Endometrial microvascular endothelial cells (primary cell): ENCODE measurements around the gene CALR3. TPM values are rescaled to one million over a fixed set of nuclear protein-coding genes. Genes with fewer than 3 reads are reported as not detected.
"Not testable (repeated sequence)": the region's sequence is repeated elsewhere in the genome, so short reads cannot be mapped to it uniquely, and the experiment has no call there.

ENCODE experiments used
- in situ Hi-C: cut with HindIII; loops from 2 replicates; pipeline ENCODE4 v1.10.0; 2017; ENCODE audit warnings: low sequenced_read_pairs, low pct_unique_long_range_greater_than_20kb; ENCODE audit errors: inconsistent ontology term
- total RNA-seq: library from RNA; depleted of rRNA; stranded (reverse); fragments of >200 nt; gene quantifications from one replicate; pipeline ENCODE4 v1.2.3, GENCODE V29; 2015; ENCODE audit errors: inconsistent ontology term

CALR3 gene, protein sequence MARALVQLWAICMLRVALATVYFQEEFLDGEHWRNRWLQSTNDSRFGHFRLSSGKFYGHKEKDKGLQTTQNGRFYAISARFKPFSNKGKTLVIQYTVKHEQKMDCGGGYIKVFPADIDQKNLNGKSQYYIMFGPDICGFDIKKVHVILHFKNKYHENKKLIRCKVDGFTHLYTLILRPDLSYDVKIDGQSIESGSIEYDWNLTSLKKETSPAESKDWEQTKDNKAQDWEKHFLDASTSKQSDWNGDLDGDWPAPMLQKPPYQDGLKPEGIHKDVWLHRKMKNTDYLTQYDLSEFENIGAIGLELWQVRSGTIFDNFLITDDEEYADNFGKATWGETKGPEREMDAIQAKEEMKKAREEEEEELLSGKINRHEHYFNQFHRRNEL
- total RNA-seq = not detected

DNA sequence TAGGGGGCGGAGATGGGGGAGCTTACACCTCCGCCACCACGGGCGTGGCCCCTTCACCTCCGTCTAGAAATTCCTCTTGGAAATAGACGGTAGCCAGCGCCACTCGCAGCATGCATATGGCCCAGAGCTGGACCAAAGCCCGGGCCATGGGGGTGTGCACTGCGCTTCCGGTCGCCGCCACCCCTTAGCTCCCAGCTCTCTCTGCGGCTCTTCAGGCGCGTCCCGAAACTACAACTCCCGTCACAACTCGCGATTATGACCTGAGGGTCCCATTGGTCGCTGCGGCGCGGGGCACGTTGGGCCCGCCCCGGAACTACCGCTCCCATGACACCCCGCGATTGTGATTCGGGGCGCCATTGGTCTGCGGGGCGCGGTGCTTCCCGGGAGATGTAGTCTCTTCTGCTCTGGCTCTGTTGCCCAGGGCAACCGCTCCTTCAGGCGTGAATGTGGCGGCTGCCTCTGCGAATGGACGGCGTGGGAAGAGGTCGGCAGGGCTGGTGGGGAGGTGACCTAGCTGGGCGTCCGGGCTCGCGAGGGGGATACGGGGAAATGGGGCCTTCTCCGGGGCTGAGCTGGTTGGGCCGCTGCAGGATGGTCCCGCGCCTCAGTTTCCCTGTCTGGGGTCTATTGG, at the start of gene CALR3, which contains the start of gene C19orf44:
Gene CALR3, minus strand, starts transcription at position 186 of the 631 bp plus-strand sequence. Its CDS starts 38 bp downstream, at position 148.
Gene C19orf44, plus strand, starts transcription at position 413 of the 631 bp plus-strand sequence. CDS start 4,399 bp downstream, outside the sequence.
- in situ Hi-C loops = no loop called here

DNA sequence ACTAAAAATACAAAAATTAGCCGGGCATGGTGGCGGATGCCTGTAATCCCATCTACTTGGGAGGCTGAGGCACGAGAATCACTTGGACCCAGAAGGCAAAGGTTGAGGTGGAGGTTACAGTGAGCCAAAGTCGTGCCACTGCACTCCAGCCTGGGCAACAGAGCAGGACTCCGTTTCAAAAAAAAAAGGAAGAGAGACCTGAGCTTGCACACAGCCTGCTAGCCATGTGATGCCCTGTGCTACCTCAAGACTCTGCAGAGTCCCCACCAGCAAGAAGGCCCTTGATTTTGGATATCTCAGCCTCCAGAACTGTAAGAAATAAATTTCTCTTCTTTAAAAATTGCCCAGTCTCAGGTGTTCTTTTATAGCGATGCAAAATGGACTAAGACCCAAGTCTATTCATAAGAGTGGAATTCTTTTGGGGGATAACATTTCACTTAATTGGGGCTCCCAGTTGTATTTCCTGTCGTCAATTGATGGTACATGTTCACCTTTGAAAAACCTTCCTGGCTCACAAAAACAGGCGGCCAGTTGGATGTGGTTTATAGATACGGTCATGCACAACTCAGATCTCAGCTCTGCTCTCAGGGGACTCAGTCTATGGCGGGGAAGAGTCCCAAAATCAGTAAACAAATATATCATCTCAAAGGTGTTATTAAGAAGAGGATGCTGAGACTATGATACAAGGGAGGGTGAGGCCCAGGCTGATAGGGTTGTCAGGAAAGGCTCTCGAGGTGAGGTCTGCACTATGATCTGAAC, 48.7 kb upstream of the CALR3 start:
- in situ Hi-C loops = no loop called here

DNA sequence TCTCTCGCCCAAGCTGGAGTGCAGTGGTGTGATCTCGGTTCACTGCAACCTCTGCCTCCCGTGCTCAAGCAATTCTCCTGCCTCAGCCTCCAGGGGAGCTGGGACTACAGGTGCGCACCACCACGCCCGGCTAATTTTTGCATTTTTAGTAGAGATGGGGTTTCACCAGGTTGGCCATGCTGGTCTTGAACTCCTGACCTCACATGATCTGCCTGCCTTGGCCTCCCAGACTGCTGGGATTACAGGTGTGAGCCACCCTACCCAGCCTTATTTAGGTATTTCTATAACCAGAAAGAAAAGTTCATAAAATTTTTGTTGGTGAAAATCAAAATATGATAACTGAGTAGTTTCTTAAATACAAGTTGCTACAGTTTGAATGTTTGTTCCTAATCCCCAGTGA, 47.8 kb upstream of the CALR3 start:
- in situ Hi-C loops = not testable (repeated sequence)

DNA sequence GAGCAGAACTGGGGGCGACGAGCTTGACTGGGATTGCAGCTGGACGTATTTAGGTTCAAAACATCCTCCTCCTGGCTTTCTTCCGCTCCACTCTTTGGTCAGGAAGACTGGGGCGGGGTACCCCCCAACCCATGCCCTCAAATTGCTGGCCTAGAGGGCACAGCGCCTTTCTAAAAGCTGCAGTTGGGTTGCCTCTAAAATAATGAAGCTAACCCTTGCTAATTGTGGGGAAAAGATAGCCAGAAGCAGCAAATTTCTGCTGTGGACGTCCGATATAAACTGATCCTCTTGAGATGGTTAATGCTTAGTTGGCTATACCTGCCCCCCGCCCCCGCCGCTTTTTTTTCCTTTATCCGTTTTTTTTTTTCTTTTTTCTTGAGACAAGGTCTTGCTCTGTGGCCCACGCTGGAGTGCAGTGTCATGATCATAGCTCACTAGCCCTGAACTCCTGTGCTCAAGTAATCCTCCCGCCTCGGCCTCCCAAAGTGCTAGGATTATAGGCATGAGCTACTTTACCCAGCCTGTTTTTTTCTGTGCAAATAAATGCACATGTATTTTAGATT, 47.0 kb upstream of the CALR3 start:
- in situ Hi-C loops = no loop called here

DNA sequence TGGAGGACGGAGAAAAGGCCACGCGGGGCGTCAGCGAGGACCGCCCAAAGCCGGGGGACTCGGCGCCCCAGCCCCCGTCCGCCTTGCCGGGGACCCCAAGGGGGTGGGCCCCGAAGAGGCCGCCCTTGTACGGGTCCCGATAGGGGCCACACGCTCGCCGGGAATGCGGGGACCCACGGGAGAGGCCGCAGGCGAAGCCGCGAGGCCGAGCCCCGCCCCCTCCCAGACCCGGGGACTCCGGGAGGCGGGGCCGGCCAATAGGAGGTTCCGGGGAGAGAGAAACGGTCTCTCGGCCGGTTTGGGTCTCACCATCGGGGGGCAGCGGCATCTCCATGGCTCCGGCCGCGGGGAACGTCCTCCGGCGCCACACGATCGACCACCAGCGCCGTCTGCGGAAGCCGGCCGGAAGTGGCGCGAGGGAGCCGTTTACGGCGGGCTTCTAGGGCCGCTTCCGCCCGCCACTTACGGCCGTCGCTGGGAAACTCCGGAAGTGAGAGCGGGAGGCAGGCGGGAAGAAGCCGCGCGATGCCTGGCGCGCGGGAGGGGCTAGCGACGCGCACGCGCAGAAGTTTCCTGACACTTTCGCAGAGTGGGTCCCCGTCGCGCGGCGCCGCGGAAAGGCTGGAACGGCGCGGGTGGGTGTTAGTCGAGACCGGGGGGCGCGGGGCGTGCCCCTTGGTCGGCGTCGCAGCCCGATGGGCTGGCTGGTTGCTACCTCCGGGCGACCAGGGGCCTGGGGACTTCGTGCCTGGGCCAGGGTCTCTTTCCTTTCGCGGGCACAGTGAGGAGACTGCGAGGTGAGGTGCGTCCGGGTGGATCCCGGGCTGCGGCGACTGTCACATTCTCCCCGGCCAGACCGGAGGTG, 46.3 kb upstream of the CALR3 start, which contains the start of gene CHERP:
Gene CHERP, minus strand, starts transcription at position 393 of the 865 bp plus-strand sequence. Its CDS starts 59 bp downstream, at position 334.
- in situ Hi-C loops = no loop called here

DNA sequence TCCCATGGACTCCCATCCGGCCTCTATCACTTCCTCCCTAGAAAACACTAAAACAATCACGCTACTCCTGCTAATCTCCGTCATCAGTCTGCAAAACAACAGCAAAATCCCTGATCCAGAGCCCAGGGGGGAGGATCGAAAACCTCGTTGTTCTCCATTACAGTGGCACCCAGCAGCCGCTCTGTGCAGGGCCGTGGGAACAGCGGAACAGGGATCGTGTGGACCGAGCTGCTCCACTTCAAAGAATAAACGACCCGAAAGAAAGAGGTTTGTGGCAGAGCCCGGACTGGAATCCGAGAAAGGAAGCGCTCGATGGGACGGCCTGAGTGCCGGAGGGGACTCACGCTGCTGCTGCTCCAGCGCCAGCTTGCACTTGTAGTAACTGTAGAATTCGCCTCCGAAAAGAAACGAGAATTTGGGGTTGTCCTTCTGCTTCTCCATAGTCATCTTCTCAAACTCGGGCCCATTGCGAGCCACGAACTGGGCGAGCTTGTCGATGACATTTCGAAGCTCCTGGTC, 45.6 kb upstream of the CALR3 start:
- in situ Hi-C loops = no loop called here

DNA sequence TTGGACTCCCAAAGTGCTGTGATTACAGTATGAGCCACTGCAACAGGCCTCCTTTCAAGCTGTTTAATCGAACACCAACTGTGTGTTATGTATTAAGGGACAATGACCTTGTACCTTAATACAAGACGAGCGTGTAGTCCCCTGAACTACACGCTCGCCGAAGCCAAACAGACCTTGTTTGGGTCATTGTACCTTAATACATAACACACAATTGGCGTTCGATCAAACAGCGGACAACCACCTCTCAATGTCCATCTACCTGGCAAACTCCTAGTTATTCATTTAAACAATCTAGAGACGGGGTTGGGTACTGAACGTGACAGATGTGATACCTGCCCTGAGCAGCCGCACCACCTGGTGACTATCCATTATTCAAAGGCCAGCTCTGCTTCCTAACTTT, 45.0 kb upstream of the CALR3 start:
- in situ Hi-C loops = no loop called here

DNA sequence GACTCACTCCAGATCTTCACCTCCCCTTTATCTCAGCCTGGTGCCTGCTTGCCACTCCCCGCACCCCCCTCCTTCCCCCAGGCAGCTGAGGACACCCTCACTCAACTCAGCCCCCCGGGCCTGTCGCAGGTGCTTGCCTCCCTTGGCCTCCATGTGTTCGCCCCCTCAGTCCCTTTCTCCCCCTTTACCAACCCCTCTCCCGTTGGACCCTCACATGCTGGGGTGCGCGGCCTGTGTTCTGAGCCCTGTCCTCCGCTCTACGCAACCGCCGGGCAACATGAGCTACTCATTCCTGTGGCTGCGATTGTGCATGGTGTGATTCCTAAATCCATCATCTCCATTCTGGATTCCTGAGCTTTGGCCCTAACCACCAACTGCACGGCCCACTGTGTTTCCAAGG, 41.1 kb upstream of the CALR3 start:
- in situ Hi-C loops = no loop called here

DNA sequence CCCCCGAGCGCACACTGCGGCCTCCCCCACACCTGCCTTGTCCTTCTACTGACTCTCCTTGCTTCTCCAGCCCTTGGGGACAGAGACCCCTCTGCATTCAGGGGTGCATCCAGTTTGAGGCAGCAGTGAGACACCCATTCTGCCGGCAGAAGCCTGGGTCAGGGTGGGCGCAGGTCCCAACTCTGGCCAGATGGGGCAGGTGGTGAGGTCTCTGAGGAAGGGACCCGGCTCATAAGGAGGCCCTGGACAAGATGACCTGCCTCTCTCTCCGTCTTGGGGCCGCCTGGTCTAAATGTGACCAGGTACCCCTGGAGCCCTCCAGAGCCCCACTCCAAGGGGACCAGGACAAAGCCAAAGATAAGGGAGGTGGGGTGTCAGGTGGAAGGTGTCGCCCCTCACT, 40.2 kb upstream of the CALR3 start:
- in situ Hi-C loops = no loop called here

DNA sequence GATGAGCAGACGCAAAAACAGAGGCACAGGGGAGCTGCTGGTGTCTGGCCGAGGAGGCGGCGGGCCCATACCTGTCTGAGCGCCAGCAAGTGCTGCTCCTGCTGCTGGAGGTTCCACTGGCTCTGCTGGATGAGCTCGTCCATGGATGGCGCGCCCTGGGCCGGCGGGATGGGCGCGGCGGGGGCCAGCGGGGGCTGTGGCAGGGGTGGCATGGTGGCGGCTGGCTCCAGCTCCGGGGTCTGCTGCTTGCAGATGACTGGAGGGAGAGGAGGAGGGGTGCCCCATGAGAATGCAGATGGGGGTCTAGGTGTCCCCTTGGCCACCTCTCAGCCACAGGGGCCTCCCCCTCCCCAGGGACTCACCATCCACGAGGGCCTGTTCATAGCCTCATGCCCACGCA, 39.4 kb upstream of the CALR3 start:
- in situ Hi-C loops = no loop called here

DNA sequence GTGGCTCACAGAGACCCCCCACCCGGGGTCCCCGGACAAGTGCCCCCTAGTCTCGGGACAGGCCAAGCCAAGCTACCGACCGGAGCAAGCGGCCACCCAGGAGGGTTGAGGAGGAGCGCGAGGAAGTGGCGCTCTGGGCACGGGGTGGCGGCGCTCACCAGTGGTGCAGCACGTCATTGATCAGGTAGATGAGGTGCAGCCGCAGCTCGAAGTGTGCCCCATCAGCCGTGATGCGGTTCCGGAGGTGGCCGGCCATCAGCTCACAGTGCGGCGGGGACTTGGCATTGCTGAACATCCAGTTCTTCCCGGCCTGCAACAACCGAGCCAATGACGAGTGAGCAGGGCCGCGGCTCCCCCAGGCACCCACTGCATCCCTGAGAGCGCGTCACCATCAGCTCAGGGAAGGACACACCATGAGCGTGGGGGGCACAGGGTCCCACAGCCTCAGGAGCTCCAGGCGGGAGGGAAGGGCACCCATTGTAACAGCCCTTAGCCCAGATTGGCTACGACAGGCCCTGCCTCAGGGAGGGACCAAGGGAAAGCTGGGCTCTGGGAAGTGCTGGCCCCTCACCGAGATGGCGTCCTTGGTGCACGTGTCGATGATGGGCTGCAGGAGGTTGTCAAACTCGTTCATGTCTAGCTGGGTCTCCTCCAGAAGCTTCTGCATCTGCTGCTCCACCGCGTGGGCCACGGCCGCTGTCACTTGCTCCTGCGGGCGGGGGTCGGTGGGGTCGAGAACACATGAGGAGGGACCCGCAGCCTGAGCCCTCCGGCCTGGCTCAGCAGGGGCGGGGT, 36.7 kb upstream of the CALR3 start:
- in situ Hi-C loops = no loop called here

DNA sequence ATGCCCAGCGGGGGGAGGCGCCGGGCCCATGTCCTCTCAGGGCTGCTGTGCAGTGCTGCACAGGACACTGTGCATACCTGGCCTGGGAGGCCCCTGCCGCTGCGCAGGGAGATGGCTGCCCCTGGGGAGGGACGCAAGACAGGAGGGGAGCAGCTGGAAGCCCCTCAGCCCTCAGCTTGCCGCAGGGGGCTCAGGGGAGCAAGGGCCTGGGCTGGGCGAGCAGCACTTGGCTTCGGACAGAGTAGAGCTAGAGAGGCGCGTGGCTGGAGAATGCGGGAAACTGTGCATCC, 35.4 kb upstream of the CALR3 start:
- in situ Hi-C loops = no loop called here

DNA sequence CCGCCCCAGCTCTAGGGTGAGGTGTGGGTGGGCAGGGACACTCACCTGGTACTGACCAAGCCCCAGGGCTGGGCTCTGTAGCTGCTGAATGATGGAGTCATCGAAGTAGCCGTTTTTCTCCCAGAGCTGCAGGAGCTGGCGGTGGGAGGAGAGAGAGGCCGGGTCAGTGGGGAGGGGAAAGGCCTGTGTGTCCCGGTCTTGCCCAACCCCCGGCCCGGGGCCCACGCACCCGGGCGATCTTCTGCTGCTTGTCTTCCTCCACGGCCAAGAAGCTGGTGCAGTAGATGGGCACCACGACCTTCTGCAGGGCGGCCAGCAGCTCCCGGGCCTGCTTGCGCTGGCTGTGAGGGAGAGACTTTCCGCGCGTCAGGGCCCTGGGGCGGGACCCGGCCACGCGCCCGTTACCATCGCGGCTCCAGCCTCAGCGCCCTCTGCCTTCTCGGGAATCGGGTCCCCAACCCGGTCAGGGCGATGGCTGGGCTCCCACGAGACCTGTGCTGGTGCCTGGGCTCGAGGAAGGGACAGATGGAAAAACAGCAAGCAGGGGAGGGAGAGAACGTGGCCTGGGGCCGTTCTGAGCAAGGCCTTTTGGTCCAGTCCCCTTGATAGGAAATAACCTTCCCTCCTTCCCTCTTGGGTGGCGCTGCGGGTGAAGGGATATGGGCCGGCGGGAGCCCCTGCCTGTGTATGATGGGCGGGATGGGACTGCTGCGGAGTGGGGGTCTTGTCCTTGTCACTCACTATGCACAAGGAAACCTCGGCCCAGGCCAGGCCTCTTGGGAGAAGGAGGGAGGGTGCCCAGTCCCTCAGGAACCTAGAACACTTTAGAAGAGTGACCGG, 34.8 kb upstream of the CALR3 start:
- in situ Hi-C loops = no loop called here

DNA sequence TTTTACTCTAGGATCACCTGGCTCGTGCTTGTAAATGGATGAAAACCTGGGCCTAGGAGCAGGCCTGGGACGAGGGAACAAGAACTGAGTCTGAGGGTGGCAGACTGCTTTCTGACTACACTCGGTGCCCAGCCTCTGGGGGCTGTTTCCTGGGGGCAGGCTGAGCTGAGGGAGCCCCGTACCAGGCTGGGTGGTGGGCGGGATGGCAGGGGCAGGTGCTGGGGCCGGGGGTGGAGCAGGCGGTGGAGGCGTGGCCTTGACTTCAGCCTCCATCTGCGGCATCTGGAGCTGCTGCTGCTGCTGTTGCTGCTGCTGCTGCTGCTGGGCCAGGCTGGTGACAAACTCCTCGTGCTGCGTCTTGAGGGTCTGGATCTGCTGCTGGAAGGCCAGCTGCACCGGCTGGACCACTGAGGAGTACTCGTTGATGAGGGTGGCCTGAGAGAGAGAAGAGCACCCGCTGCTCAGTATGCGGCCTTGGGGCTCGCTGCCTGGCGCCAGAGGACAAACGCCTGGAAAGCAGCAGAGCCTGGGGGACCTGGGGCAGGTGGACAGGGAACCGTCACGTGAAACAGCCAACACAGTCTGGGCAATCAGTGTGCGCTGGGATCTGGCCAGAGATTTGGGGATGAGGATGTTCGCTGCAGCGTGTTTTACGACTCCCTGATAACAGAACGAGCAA, 33.6 kb upstream of the CALR3 start:
- in situ Hi-C loops = no loop called here

DNA sequence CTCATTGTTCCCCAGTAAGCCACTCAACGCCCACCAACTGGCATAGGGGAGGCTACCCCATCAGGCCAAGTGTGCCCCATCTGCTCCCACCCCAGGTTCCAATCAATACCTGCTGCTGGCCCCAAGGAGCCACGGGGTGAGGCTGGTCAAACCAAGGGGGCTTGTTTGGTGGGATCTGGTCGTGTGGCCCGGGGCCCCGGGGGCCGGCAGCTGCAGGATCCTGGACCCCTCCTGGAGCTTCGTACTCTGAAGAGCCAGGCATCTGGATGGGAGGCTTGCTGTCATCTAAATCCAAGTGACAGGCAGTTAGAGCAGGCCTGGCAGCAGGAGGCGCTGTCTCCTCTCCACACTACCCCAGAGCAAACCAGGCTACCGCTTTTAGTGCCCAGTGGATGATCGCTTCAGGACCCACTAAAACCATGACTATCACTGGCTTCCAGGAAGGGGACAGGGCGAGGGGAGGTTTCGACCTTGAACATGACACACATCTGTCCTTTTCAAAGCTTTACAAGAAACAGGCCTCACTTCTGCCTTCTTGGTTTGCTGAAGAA, 32.1 kb upstream of the CALR3 start:
- in situ Hi-C loops = no loop called here

DNA sequence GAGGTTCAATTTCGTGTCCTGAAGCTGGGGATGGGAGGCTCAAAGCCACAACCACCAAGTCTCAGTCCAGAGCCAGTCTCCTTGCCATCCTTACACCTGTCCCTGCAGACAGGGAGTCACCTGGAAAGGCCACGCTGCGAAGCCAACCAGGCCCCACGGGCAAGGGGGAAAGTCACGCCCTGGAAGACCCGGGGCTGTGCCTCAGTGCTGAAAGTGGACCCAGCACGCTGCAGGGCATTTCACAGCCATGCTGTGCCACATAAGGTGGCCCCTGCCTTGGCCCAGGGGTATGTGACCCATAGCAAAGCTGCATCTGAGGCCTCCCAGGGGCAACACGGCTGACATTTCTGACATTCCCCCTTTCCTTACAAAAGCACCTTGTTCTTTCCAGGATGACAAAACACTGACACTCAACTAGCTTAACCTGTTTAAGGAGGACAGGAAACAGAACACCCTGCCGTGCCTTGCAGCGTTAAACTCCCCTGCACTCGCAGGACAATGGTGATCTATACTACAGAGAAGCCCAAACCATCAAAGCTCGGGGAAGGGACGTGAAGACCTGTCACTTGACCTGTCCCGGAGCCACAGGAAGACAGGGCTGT, 31.5 kb upstream of the CALR3 start:
- in situ Hi-C loops = no loop called here
